Activated CD8-positive, alpha-beta T cell treated with anti-CD3 and anti-CD28 coated beads for 36 hours (primary cell): ENCODE results near the gene FCHSD2. TPM values are rescaled to one million over a fixed set of nuclear protein-coding genes. Genes with fewer than 3 reads are reported as not detected.

Source experiments
- ATAC-seq: fragments of 200-7000 bp; cut with Tn5 transposase; one replicate; pipeline ENCODE4 v1.10.0; 2021; ENCODE audit warnings: mild to moderate bottlenecking, moderate library complexity
- CTCF ChIA-PET: fragments of 350-600 bp; sonication (Branson Sonifier 250); formaldehyde crosslinking; loops from one replicate; lab custom pipeline; 2021; ENCODE audit warnings: antibody characterized with exemption; lab: Charles Lee
- POLR2A ChIA-PET: fragments of 350-600 bp; sonication (Branson Sonifier 250); formaldehyde crosslinking; loops from one replicate; lab custom pipeline; 2021; ENCODE audit warnings: antibody characterized with exemption; lab: Charles Lee
- DNase-seq: peaks from one replicate; pipeline ENCODE4 v3.0.0-alpha.2; 2020
- H3K27ac Mint-ChIP-seq: one replicate; pipeline ENCODE4 v1.8.0; 2021; ENCODE audit warnings: mild to moderate bottlenecking, mixed read lengths
- H3K27me3 Mint-ChIP-seq: one replicate; pipeline ENCODE4 v1.8.0; 2021; ENCODE audit warnings: mixed read lengths
- H3K36me3 Mint-ChIP-seq: one replicate; pipeline ENCODE4 v1.8.0; 2021; ENCODE audit warnings: low read depth, mixed read lengths
- H3K4me1 Mint-ChIP-seq: one replicate; pipeline ENCODE4 v1.8.0; 2021; ENCODE audit warnings: low read depth, mixed read lengths
- H3K4me3 Mint-ChIP-seq: one replicate; pipeline ENCODE4 v1.8.0; 2021; ENCODE audit warnings: mild to moderate bottlenecking, moderate library complexity, mixed read lengths
- H3K9me3 Mint-ChIP-seq: one replicate; pipeline ENCODE4 v1.8.0; 2021; ENCODE audit warnings: mixed read lengths
- CTCF ChIP-seq: fragments of 200-600 bp; IDR thresholded peaks from one replicate; pipeline ENCODE4 v1.8.0; 2022; ENCODE audit warnings: antibody characterized with exemption, mild to moderate bottlenecking
- intact Hi-C: fragments of 100-400 bp; cut with micrococcal nuclease; formaldehyde crosslinking; loops from one replicate; pipeline ENCODE4 v1.10.0; 2022
- total RNA-seq, 2 experiments: library from RNA; stranded (reverse); gene quantifications; one replicate each; pipeline ENCODE4 v1.2.3, GENCODE V29; 2021

FCHSD2 gene
- total RNA-seq, 2 experiments from 2014 or later, result 23.6 to 24.8 TPM

DNA sequence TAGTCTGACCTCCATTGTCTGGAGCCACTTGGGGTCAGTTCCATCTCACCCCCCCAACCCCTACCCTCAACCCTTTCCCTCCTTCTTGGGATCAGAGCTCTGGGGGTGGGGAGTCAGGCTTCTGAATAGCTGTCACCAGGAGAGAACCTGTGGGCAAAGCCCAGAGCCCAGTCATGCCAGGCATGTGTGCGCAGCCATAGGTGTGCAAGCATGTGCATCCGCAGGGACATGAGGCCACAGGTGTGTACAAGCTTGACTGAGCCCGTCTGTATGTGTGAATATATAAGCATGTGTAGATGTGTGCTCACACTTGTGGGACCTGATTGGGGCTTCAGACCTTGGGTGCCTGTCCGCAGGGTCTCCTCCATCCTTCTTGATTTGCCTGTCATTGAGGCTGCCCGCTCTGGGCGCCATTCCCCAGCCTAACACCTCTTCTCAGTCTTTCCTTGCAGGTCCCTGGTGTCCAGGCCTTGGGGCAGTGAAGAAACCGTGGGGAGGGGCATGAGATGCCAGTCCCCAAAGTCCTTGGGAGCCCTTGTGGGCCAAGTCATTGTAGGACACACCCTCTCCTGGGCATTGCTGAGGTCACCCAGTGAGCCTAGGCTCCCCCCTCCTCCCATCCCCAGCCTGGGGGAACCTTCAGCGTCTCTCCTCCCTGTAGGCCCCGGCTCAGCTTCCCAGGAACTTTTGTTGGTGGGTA is 318.9 kb downstream of the FCHSD2 start:
- no peaks in the 10 kb centered on the region for H3K27me3 Mint-ChIP-seq
- H3K9me3 Mint-ChIP-seq, result no peaks in the 10 kb centered on the region
- intact Hi-C loops, result no loop called here
- ATAC-seq (no peak), DNase-seq (no peak)
- H3K4me3 Mint-ChIP-seq, result peak overlapping the region; percentile 62
- H3K27ac Mint-ChIP-seq, result peak overlapping the region; percentile 30
- CTCF ChIA-PET, result interaction anchor here (1.3 to 2.3 kb wide), 3 partner anchors 8 to 102 kb away, joined by 4 to 9 read pairs (median 5); no protein-coding TSS in a partner anchor
- POLR2A ChIA-PET, result interaction anchor here (0.6 to 7.3 kb wide), 4 partner anchors 8 to 364 kb away, joined by 3 to 37 read pairs (median 3); partner anchors contain the start of gene ATG16L2
- H3K4me1 Mint-ChIP-seq, result peaks cover 19% of the 10 kb centered on the region
- TF ChIP-seq CTCF, result no peak
- peaks cover 33% of the 10 kb centered on the region for H3K36me3 Mint-ChIP-seq

DNA sequence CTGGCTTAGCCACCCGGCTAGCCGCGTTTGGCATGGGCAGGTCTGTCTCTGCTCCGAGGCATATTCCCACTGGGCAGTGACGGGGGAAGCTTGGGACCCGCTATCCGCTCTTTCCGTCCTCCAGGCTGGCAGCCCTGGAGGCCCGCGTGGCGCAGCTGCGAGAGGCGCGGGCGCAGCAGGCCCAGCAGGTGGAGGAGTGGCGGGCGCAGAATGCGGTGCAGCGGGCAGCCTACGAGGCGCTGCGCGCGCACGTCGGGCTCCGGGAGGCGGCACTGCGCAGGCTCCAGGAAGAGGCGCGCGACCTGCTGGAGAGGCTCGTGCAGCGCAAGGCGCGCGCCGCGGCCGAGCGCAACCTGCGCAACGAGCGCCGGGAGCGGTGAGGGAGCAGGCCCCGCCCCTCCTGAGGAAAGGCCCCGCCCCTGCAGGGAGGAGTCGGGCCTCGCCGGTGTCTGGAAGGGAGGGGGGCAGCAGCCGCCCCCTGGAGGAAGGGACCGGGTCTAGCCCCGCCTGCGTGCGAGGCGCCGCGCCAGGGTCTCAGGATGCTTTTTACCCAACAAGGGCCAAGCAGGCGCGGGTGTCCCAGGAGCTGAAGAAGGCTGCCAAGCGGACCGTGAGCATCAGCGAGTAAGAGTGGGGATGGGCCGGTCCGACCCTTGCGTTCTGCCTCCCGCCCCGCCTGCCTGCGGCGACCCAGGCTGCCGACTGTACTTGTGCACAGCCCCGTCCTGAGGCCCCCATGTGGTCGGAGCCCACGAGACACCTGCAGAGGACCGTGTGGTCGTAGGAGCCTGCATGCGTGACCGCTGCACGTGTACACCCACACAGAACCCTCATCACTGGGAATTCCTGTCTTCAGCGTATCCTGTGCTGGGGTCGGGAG is 320.0 kb downstream of the FCHSD2 start:
- Mint-ChIP-seq H3K27me3 (no peaks in the 10 kb centered on the region), H3K9me3 (no peaks in the 10 kb centered on the region), H3K36me3 (peaks cover 39% of the 10 kb centered on the region), H3K4me1 (peaks cover 19% of the 10 kb centered on the region), H3K27ac (peak overlapping the region; percentile 24), H3K4me3 (peak overlapping the region; percentile 62)
- intact Hi-C loops, result no loop called here
- ChIA-PET POLR2A (interaction anchor here (0.7 to 1.0 kb wide), 4 partner anchors 9 to 446 kb away, joined by 3 to 6 read pairs (median 3); no protein-coding TSS in a partner anchor), CTCF (interaction anchor here (0.6 to 2.3 kb wide), 4 partner anchors 9 to 101 kb away, joined by 3 to 9 read pairs (median 4); no protein-coding TSS in a partner anchor)
- peak; percentile 80 for DNase-seq
- no peak for TF ChIP-seq CTCF
- ATAC-seq, result peak; percentile 89

DNA sequence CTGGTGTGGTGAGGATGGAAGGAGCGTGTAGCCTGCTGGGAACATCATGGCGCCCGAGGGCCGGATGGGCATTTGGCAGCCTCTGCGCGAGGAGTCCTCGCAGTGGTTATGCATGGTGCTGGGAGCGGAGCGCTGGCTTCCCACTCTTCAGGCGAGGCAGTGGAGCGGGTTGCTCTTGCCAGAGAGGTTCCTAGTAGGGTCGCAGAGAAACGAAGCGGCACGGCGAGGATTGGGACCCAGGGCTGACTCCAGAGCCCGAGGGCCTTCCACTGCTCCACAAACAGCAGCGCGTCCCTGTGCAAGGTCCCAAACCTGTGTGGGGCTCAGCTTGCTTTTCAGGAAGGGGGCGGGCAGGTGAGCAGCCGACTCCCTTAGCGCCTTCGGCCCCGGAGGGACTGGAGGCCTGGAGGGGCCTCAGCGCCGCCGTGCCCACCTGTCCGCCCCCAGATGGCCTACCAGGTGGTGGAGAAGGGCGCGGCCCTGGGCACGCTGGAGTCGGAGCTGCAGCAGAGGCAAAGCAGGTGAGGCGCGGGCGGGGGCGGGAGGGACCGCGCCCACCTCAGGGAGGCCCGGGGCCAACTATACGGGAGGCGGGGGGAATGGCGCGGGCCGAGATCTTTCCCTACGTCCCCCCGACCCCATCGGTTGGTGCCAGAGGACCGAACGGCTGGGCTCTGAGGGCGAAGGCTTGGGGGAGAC is 320.7 kb downstream of the FCHSD2 start:
- no peak for TF ChIP-seq CTCF
- POLR2A ChIA-PET, result interaction anchor here (1.0 kb wide), 1 partner anchor 8 kb away, joined by 6 read pairs; no protein-coding TSS in a partner anchor
- peak overlapping the region; percentile 26 for H3K4me3 Mint-ChIP-seq

DNA sequence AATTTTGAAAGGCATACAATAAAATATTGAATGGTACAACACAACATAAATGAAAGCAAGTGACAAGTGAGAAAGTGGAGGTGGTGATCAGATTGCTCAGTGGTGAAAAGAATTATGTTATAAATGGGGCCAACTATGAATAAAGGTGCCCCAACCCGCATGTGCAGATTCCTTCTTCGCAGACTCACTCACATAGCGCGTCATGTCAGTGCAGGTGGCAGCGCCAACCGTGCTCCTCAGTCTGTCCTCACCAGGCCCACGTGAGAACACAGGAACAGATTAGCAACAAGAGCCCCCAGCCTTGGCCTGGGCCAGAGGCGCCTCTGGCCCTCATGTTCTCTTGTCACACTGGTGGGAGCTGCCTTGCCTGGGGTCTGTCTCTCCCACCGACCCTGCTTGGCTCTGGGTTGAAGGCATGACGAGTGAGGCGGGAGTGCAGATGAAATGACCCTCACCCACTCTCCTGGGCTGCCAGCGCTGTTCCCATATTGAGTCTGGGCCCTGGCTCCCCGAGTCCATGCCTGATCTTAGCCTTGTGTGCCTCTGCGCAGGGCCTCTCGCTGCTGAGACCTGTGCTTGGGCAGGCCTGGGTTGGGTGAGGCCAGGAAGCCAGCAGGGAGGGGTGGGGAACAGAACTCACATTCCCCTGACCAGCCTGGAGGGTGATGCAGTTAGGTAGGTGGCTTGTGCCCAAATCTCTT is 321.5 kb downstream of the FCHSD2 start:
- no peaks in the 10 kb centered on the region for H3K27me3 Mint-ChIP-seq
- no peak overlapping the region for H3K27ac Mint-ChIP-seq
- intact Hi-C loops, result no loop called here
- peaks cover 23% of the 10 kb centered on the region for H3K4me1 Mint-ChIP-seq
- H3K9me3 Mint-ChIP-seq, result no peaks in the 10 kb centered on the region
- TF ChIP-seq CTCF, result no peak
- DNase-seq (no peak), ATAC-seq (no peak)
- ChIA-PET CTCF (no interaction called here), POLR2A (interaction anchor here (0.8 kb wide), 1 partner anchor 38 kb away, joined by 3 read pairs; no protein-coding TSS in a partner anchor)
- H3K4me3 Mint-ChIP-seq, result no peak overlapping the region
- H3K36me3 Mint-ChIP-seq, result peaks cover 40% of the 10 kb centered on the region

More for the DNA sequence above, 320.7 kb downstream of the FCHSD2 start:
- intact Hi-C loops, result no loop called here
- Mint-ChIP-seq H3K27ac (no peak overlapping the region), H3K9me3 (no peaks in the 10 kb centered on the region), H3K4me1 (peaks cover 19% of the 10 kb centered on the region), H3K36me3 (peaks cover 36% of the 10 kb centered on the region), H3K27me3 (no peaks in the 10 kb centered on the region)
- ATAC-seq (no peak), DNase-seq (no peak)
- CTCF ChIA-PET, result no interaction called here
